Fibroblast of pulmonary artery (primary cell): Measurements from ENCODE around the gene MFSD8.
"Not testable (repeated sequence)": the region's sequence is repeated elsewhere in the genome, so short reads cannot be mapped to it uniquely, and the experiment has no call there.

Source experiments
- DNase-seq: peaks from one replicate; pipeline ENCODE4 v3.0.0-alpha.2; 2010; ENCODE audit warnings: low read depth
- H3K4me3 ChIP-seq: replicated peaks from 2 replicates; pipeline ENCODE4 v1.5.1; 2011; ENCODE audit warnings: low read depth, mild to moderate bottlenecking, control low read depth, low read length, moderate library complexity
- TF ChIP-seq, protein P1 (sequence below): IDR thresholded peaks from 2 replicates; pipeline ENCODE4 v1.5.1; 2011; ENCODE audit warnings: mild to moderate bottlenecking, control low read depth, low read length, inconsistent platforms; ENCODE audit errors: missing control alignments

MFSD8 gene

DNA sequence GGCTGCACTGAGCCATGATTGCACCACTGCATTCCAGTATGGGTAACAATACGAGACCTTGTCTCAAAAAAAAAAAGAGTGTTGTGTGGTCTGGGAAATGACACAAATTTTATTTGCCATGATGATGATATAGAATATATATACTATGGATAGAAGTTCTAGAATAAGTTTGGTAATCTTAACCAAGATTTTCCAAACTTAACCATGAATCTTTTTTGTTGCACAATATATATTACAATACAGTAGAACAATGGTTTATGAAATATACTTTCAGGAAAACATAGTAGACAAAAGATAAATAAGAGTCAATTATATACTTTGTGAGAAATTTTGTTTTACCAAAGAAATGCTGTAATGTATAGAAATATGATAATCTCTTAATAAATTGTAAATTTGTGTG, 34.8 kb downstream of the MFSD8 start:
- H3K4me3 ChIP-seq = no peak overlapping the region
- DNase-seq = no peak
- TF ChIP-seq, protein P1, sequence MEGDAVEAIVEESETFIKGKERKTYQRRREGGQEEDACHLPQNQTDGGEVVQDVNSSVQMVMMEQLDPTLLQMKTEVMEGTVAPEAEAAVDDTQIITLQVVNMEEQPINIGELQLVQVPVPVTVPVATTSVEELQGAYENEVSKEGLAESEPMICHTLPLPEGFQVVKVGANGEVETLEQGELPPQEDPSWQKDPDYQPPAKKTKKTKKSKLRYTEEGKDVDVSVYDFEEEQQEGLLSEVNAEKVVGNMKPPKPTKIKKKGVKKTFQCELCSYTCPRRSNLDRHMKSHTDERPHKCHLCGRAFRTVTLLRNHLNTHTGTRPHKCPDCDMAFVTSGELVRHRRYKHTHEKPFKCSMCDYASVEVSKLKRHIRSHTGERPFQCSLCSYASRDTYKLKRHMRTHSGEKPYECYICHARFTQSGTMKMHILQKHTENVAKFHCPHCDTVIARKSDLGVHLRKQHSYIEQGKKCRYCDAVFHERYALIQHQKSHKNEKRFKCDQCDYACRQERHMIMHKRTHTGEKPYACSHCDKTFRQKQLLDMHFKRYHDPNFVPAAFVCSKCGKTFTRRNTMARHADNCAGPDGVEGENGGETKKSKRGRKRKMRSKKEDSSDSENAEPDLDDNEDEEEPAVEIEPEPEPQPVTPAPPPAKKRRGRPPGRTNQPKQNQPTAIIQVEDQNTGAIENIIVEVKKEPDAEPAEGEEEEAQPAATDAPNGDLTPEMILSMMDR = no peak

DNA sequence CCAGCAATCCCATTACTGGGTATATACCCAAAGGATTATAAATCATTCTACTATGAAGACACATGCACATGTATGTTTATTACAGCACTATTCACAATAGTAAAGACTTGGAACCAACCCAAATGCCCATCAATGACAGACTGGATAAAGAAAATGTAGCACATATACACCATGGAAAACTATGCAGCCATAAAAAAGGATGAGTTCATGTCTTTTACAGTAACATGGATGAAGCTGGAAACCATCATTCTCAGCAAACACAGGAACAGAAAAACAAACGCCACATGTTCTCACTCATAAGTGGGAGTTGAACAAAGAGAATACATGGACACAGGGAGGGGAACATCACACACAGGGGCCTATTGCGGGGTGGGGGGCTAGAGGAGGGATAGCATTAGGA, 39.3 kb downstream of the MFSD8 start:
- not testable (repeated sequence) for DNase-seq, H3K4me3 ChIP-seq

- TF ChIP-seq, protein P1 = no peak
- DNase-seq = no peak
- H3K4me3 ChIP-seq = no peak overlapping the region
Observed at GRCh38 chr4:127922226-127922625, 42.7 kb downstream of the MFSD8 start.

- TF ChIP-seq, protein P1 = no peak
- no peak for DNase-seq
- no peak overlapping the region for H3K4me3 ChIP-seq
Observed at GRCh38 chr4:127920521-127920920, 44.5 kb downstream of the MFSD8 start.

GRCh38 chr4:127917151-127917550, 47.8 kb downstream of the MFSD8 start:
- no peak overlapping the region for H3K4me3 ChIP-seq
- TF ChIP-seq, protein P1 = no peak
- no peak for DNase-seq

DNA sequence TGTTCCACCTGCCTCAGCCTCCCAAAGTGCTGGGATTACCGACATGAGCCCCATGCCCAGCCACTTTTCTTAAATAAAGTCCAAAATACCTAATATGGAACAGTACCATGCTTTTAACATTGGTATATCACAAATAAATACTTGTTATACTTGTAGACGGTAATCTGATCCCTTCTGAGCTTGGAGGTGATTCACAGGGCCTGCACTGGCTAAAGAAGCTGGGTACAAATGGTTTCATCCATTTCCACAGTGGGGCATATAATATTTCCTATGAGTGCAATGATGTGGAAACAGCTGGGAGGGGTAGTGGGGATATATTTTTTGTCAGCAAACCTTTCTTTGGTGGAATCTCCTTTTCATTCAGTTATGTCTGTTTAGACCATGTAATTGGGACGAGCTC, 48.5 kb downstream of the MFSD8 start:
- DNase-seq = no peak
- H3K4me3 ChIP-seq = no peak overlapping the region
- TF ChIP-seq, protein P1 = no peak

- TF ChIP-seq, protein P1 = no peak
- H3K4me3 ChIP-seq = no peak overlapping the region
- DNase-seq = no peak
Observed at GRCh38 chr4:127905029-127905428, 59.9 kb downstream of the MFSD8 start.

DNA sequence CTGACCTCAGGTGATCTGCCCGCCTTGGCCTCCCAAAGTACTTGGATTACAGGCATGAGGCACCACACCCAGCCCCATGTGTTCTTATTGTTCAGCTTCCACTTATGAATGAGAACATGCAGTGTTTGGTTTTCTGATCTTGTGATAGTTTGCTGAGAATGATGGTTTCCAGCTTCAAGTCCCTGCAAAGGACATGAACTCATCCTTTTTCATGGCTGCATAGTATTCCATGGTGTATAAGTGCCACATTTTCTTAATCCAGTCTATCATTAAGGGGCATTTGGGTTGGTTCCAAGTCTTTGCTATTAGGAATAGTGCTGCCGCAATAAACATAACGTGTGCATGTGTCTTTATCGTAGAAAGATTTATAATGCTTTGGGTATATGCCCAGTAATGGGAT, 65.3 kb downstream of the MFSD8 start:
- not testable (repeated sequence) for DNase-seq, H3K4me3 ChIP-seq
